Activated T-helper 1 cell treated with Interleukin-2 at 50 U/mL for 16 hours (primary cell): Measurements from ENCODE around the gene GJE1.

ENCODE experiments used
- DNase-seq: peaks from one replicate; pipeline ENCODE4 v3.0.0-alpha.2; 2020; ENCODE audit warnings: low read depth

GJE1 gene

DNA sequence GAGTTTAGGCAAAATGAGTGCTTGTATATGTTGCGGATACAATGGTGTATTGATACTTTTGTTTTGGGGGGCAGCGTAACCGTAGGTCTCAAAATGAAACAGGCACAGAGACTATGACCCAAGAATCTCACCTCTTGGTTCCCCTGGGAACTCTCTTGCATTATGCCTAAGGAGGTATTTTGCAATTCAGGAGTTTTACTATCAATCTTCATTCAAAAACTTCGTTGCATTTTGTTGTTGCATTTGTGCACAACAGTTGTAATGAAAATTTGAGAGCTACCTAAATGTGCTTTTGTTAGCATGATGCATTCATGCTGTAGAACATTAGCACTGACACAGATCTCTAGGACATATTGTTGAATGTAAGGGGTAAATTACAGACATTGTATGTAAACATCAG, 32.5 kb downstream of the GJE1 start:
- DNase-seq: no peak

DNA sequence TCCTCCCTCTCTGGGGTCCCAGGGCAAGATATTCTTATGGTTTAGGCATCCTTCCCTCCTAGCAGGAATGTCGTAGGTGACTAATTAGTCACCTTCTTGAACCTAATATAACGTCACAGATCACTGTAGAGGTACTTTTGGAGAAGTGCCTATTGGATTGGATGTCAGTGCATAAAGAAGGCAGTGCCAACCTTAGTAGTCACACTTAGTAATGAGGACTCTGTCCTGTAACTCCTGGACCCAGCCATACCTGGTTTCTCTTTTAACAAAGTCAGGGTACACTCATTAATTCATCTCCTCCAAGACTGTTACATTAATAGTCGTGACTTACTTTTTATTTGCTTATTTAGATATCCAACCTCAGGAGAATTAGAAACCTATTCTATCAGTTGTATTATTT, 34.3 kb downstream of the GJE1 start:
- no peak for DNase-seq

DNA sequence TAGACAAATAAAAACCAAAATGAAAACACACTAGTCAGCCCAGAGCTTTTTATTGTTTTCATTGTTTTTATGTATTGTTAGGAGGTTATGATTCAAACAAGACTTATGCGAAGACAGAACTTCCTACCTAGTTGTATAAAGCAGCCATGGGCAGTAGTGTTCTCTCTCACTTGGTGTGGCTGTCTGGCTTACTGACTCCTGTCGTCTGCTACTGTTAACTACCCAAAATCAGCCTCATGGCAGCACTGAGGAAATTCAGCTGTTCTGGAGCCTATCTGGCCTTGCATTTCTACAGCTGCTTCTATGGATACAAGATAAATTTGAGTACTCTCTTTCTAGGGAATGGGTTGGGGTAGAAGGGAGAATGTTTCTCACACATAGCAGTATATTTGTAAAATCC, 34.8 kb downstream of the GJE1 start:
- DNase-seq: no peak

GRCh38 chr6:142171351-142171750, 38.6 kb downstream of the GJE1 start:
- no peak for DNase-seq

- DNase-seq: no peak
Measured at GRCh38 chr6:142172758-142173157, 40.0 kb downstream of the GJE1 start.

GRCh38 chr6:142173980-142174379, 41.3 kb downstream of the GJE1 start:
- DNase-seq: no peak

DNA sequence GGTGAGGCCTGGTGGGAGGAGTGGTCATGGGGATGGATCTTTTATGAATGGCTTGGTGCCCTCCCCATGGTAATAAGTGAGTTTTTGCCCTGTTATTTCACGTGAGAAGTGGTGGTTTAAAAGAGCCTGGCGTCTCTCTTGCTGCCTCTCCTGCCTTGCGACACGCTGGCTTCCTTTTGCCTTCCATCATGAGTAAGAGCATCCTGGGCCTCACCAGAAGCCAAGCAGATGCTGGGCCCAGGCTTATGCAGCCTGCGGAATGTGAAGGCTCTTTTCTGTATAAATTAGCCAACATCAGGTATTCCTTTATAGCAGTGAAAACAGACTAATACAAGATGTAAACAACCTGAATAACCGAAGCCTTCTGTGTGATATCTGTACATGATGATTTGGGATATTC, 42.0 kb downstream of the GJE1 start:
- no peak for DNase-seq

DNA sequence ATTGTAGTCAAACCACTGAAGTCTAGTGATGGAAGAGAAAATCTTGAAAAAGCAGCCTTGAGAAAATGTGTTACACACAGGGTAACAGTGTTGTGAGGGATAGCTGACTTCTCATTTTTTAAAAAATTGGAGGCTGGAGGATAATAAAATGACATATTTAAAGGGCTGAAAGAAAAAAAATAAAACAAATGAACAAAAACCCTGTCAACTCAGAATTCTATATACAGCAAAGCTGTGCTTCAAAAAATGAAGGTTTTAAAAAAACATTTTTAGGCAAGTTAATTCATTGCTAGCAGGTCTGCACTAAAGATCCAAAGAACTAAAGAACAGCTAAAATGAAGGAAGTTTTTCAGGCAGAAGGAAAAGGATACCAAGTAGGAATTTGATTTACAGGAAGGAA, 45.4 kb downstream of the GJE1 start:
- DNase-seq: no peak

DNA sequence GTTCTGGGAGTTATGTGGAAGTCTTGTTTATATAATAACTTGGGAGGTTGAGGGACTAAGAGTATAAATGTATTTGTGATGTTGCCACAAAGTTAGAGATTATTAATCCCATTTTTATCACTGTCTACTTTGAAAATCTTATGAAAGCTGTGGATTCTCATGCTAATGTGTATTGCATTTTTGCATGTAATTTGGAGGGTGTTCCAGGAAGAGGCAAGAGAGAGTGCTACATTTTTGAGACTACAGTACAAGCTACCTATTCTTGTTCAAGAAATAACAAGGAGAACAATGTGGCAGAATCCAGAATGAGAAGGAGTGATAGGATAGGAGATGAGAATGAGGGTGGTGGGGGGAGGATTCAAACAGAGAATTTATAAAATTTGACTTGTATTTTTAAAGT, 49.3 kb downstream of the GJE1 start:
- DNase-seq: no peak

- no peak for DNase-seq
Measured at GRCh38 chr6:142183351-142183750, 50.6 kb downstream of the GJE1 start.

DNA sequence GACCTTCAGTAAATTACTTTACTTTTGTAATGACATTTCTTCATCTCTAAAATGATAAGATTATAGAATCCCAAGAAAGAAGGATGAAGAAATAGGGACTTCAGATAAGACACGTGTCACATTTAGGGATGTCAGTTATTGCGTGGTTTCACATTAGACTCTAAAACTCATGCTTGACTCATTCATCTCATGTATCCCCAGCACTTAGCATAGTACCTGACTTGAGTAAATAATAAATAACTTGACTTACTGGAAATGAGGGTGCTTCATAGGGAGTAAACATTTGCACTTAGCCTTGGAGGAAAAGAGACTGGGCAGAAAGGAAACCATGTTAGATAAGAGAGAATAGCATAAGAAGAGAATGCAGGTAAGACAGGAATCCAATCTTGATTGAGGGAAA, 51.6 kb downstream of the GJE1 start:
- DNase-seq: no peak
